ACHN (cell line): Measurements from ENCODE around the gene PHC3.
"Not testable (repeated sequence)": the region's sequence is repeated elsewhere in the genome, so short reads cannot be mapped to it uniquely, and the experiment has no call there.

Source experiments
- DNase-seq: peaks from one replicate; pipeline ENCODE4 v3.0.0-alpha.2; 2015
- in situ Hi-C: cut with HindIII; loops from 2 replicates; pipeline ENCODE4 v1.10.0; 2017; ENCODE audit warnings: low sequenced_read_pairs, low pct_ligation_motif_present, low pct_unique_long_range_greater_than_20kb

Gene PHC3

DNA sequence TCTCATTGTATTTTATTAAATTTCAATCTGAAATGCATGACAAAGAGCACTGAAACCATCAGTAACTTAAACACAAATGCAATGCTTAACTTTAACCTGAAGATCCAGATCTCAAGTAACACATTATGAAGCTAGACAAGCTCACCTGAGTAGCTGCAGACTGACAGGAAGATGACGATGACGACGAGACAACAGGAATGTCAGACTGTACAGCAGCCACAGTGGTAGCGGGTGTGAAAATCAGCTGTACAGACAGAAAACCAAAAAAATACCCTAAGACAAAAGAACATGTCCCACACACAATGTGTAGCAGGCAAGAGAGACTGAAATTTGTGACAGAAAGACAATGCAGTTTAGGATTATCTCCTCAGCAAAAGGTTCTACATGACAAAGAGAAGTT, 36.3 kb downstream of the PHC3 start:
- in situ Hi-C loops: no loop called here

GRCh38 chr3:170144437-170144843, 37.1 kb downstream of the PHC3 start:
- no peak for DNase-seq
- in situ Hi-C loops: no loop called here

More for the DNA sequence above, 36.3 kb downstream of the PHC3 start:
- no peak for DNase-seq

- DNase-seq: no peak
- in situ Hi-C loops: no loop called here
These were observed 39.2 kb downstream of the PHC3 start for GRCh38 chr3:170142373-170142772.

GRCh38 chr3:170137986-170138385, 43.5 kb downstream of the PHC3 start:
- no peak for DNase-seq
- in situ Hi-C loops: no loop called here

GRCh38 chr3:170132335-170132734, 49.2 kb downstream of the PHC3 start:
- no peak for DNase-seq
- in situ Hi-C loops: no loop called here

- in situ Hi-C loops: no loop called here
- no peak for DNase-seq
These were observed 51.0 kb downstream of the PHC3 start for GRCh38 chr3:170130532-170130931.

- in situ Hi-C loops: no loop called here
- DNase-seq: no peak
These were observed 52.5 kb downstream of the PHC3 start for GRCh38 chr3:170128977-170129431.

DNA sequence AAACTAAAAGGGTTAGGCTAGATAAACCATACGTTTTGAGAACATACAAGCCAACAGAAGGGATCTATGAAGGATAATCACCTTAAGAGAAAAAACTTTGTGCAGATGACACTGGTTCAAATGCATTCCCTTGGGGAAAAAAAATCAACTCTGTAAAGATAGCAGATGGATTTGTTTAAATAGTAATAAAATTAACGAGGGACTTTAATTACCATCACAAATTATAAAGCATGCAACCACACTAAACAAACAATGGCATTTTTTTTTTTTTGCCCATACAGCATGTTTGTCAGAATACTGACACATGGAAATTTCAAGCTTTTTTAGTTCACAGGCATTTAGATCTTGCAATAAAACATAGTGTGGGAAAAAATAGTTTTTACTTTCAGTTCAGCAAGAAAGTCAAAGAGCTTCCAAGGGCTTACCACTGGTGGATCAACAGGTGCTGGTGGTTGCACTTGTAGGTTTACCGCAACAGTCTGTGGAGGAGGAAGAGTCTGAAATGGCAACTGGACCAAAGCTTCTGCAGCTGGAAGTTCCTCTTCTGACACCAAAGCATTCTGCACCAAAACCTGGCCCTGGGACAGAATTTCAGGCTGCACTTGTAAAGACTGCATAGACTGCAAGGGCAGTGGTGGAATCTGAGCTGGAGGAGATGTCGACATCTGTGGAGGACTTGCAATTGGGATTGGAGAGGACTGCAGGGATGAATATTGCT, 53.1 kb downstream of the PHC3 start:
- in situ Hi-C loops: no loop called here
- no peak for DNase-seq

DNA sequence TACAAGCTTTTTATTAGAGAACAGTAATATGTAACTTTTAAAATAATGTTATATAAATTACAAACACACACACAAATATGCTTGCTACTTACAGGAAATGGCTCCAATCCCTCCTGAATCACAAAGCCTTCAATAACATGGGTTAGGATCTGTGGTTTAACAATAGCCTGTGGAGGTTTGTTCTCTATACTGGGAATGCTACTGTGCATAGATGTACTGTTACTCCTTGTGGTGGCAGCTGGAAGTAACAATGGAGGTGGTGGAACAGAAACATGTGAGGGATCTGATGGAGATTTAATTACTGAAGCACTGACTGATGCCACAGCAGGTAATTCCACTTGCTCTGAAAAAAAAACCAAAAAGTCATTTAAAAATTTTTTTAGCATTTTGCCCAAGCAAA, 64.4 kb downstream of the PHC3 start:
- DNase-seq: peak; percentile 19
- in situ Hi-C loops: no loop called here

GRCh38 chr3:170114165-170114564, 67.4 kb downstream of the PHC3 start:
- DNase-seq, in situ Hi-C loops: not testable (repeated sequence)

DNA sequence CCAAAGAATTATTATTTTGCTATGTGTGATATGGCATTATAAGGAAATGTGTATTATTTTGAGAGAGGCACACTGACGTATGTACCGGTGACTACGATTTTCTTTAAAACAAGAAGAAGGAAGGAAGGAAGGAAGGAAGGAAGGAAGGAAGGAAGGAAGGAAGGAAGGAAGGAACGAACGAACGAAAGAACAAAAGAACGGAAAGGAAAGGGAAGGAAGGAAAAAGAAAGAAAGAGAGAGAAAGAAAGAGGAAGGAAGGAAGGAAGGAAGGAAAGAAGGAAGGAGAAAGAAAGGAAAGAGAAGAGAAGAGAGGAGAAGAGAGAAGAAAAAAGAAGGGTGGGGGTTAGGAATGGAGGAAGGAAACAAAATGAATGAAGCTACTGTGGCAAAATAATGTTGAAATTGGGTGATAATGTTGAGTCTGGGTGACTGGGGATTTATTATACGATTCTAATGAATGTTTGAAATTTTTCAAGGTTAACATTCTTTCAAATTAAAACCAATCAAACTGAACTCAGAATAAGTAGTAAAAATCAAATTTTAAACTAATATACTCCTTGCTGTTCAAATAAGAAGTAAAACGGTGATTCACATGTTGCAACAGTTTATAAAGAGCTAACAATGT, 70.3 kb downstream of the PHC3 start:
- DNase-seq: no peak
- in situ Hi-C loops: no loop called here

DNA sequence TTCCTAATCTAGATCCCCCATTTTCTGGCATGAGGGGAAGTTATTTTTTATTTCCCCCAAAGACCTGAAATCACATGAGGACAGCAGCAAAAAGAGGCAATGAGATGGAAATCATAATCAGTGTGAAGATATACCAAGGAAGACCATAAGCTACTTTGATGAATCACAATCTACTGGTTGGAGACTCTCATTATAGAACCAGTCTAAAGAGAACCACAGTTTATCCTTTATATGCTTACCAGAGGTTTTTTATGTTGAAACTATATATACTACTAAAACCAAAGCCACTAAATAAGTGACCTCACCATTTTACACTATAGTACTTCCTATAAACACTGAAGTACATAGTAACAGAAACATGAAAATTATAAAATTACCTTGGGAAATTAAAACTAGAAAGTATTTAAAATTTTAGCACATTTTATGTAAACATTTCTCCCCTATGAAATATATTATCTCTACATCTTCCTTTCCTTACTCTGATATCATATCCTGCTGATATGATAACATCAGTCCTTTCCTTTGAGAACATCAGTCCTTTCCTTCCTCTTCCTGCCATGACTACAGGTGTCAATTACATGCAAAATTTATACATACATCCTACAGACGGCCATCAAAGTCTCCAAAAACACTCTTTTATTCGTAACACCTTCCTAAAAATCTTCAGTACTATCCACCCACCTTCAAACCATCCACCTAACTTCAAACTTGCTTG, 71.8 kb downstream of the PHC3 start:
- in situ Hi-C loops: no loop called here
- DNase-seq: no peak

DNA sequence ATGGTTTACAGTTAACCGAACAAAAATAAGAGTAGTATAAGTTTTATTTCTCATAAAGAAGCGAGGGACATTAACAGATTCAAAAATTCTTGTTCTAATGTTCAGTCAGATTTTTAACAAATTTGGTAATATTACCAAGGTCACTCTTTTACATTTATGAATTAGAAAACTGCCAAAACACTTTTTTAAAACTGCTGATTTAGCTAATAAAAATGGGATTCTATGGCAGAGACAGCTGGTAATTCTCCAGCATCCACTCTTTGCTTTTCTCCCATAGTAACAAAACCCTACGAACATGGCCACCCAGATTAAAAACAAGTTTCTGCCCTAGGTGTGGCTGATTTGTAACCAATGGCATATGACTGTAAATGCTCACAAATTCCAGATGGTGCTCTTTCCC, 72.6 kb downstream of the PHC3 start:
- no peak for DNase-seq
- in situ Hi-C loops: no loop called here

DNA sequence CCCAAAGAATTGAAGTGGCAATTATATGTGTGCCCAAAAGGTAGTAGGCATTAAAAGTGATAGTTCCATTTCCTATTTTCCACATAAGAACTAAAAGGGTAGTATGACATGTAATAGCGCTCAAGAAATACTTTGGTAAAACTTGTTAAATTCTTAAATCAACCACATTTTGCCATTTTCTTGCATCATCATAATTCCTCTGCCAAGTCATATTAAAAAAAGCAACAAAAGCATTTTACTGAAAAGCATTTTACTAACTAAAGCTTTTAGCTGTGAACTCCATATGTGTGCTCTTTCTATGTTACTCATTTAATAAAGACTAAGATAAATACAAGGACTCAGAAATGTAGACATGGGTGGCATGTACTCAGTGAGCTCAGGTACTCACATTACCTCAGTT, 73.6 kb downstream of the PHC3 start:
- DNase-seq: no peak
- in situ Hi-C loops: no loop called here

DNA sequence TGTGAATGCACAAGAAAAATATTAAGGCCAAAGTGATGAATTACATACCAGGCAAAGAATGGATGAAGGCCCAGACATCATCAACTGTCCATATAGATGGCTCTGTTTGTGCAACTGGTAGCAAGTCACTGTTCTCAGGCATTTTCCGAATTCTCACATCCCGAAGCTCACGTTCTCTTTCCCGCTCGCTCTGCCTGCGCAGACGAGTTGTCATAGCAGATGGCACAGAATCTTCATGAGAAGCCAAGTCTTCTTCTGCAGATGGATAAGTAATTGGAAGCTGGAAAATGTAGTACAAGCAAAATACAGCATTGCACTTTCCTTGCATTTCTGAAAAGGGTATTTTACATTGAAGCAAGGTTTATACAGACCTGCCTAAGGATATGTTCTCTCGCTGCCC, 79.1 kb downstream of the PHC3 start:
- DNase-seq: no peak
- in situ Hi-C loops: no loop called here

DNA sequence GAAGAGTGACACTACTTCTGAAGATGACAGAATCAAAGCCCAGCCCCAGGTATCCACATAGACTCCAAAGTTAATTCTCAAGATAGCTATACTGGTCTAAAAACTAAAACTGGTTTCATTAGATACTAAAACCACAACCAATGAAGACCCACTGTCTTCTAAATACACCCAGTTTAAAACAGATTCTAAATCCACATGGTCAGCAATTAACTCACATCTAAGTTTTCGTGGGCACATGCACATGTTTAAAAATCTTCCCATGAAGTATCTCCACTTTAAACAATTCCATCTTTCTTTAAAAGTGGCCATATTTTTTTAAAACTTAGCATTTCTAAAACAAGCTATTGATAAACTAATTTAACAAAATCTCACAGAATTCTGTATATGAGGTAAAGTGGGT, 80.6 kb downstream of the PHC3 start:
- no peak for DNase-seq
- in situ Hi-C loops: no loop called here

- in situ Hi-C loops: no loop called here
These were observed 82.8 kb downstream of the PHC3 start for GRCh38 chr3:170098753-170099152.

GRCh38 chr3:170096342-170096741, 85.2 kb downstream of the PHC3 start:
- in situ Hi-C loops: no loop called here
- no peak for DNase-seq

More at GRCh38 chr3:170098753-170099152, 82.8 kb downstream of the PHC3 start:
- no peak for DNase-seq

DNA sequence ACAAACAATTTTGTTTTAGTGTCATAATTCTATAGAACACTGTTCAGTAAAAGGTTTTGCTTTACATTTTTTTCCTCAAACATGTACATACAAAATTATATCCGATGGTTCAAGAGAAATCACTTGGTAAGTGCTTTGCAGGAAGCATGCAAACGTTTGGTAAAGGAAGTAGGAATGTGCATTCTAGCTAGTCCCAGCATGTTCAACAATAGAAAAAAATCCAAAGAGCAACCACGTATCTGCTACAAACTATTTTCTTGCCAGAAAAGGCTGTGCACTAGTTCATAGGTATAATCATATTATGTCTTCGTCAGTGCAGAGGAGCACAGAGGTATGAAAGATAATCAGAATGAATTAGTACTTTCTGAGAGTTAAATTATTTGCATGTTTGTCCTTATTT, 85.8 kb downstream of the PHC3 start:
- no peak for DNase-seq
- in situ Hi-C loops: no loop called here

DNA sequence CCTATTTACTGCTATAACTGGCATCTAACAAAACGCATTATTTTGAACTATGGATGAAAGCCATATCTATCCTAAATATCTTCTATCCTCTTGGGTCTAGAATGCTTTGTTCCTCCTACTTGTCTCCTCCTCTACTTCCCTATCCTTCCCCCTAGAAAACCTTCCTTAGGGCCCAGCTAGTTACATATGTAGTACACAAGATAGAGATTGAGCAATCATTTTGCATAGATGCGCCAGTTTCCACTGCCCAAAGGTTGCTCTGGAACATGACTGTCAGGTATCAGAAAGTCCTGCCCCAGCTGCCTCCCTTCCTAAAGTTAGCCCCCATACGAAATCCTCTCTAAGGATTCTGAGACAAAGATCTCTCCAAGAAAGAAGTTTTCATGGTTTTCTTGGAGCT, 88.6 kb downstream of the PHC3 start:
- no peak for DNase-seq
- in situ Hi-C loops: no loop called here
